ENCODE data around the gene TNFRSF8.
"Not testable (repeated sequence)": the region's sequence is repeated elsewhere in the genome, so short reads cannot be mapped to it uniquely, and the experiment has no call there.

TNFRSF8 gene

DNA sequence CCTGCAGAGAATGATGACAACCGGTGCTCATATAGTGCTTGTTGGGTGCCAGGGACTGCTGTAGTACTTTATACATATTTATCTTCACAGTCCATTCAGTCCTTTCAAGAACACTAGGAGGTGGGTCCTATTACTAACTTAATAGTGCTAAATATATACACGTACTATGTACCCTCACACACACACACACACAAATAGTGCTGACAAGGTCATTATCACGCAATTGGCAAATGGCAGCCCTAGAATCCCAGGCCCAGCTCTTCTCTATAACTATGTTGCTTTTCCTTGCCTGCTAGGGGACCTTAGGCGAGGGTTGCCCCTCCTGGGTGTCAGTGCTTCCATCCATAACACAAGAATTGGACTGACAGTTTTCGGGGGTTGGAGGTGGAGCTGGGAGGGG is 33.5 kb downstream of the TNFRSF8 start:
- H3K4me3 ChIP-seq (ENCODE audit: control insufficient read depth, low read depth, low read length) = no peak overlapping the region
- TF ChIP-seq, protein P1, sequence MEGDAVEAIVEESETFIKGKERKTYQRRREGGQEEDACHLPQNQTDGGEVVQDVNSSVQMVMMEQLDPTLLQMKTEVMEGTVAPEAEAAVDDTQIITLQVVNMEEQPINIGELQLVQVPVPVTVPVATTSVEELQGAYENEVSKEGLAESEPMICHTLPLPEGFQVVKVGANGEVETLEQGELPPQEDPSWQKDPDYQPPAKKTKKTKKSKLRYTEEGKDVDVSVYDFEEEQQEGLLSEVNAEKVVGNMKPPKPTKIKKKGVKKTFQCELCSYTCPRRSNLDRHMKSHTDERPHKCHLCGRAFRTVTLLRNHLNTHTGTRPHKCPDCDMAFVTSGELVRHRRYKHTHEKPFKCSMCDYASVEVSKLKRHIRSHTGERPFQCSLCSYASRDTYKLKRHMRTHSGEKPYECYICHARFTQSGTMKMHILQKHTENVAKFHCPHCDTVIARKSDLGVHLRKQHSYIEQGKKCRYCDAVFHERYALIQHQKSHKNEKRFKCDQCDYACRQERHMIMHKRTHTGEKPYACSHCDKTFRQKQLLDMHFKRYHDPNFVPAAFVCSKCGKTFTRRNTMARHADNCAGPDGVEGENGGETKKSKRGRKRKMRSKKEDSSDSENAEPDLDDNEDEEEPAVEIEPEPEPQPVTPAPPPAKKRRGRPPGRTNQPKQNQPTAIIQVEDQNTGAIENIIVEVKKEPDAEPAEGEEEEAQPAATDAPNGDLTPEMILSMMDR (conservative IDR thresholded peaks at IDR 0.05; ENCODE audit: control insufficient read depth, insufficient read depth, low read depth, low read length) = no peak
- no peak for DNase-seq (ENCODE audit: low read depth)

DNA sequence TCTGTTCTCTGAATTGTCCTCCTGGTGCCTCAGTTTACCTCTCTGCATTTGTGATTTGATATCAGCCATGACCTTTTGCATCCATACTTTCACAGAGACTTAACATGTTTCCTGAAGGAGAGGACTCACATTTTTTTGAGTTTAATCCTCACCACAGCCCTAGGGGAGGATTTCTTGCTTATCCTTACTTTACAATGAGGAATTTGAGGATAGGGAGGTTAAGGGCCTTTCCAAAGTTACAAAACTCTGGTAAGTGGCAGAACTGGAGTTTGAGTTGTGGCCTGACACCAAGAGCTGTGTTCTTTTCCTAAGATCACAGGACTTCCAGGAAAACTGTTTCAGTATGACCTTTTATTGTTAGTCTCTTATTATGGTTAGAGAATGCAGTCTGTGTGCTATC is 34.2 kb downstream of the TNFRSF8 start:
- no peak overlapping the region for H3K4me3 ChIP-seq (ENCODE audit: control insufficient read depth, low read depth, low read length)
- TF ChIP-seq, protein P1 (conservative IDR thresholded peaks at IDR 0.05; ENCODE audit: control insufficient read depth, insufficient read depth, low read depth, low read length) = no peak
- no peak for DNase-seq (ENCODE audit: low read depth)

DNA sequence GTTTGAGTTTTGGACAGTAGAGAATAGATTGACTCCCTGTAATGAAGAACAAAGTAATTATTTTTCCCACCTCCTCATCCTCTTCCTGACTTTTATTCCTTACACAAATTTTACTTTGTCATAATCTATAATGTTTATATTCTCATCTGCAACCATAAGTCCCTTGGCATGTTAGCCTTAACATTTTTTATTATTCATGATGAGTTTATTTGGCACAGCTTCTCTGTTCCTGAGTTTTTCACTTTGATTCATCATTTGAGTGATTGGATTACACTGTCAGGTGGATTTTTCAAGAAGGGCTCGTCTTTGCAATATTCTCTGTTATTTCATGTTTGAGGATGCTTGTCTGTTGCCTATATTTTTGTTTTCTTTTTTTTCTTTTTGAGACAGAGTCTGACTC is 35.7 kb downstream of the TNFRSF8 start:
- TF ChIP-seq, protein P1 (conservative IDR thresholded peaks at IDR 0.05; ENCODE audit: control insufficient read depth, insufficient read depth, low read depth, low read length) = no peak

DNA sequence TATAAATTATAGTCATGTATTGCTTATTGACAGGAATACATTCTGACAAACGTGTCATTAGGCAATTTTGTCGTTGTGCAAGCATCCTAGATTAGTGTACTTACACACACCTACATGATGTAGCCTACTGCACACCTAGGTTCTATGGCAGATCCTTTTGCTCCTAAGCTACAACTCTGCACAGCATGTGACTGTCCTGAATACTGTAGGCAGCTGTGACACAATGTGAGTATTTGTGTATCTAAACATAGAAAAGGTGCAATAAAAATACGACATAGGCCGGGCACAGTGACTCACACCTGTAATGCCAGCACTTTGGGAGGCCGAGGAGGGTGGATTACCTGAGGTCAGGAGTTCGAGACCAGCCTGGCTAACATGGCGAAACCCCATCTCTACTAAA is 36.5 kb downstream of the TNFRSF8 start:
- TF ChIP-seq, protein P1 (conservative IDR thresholded peaks at IDR 0.05; ENCODE audit: control insufficient read depth, insufficient read depth, low read depth, low read length) = no peak
- no peak overlapping the region for H3K4me3 ChIP-seq (ENCODE audit: control insufficient read depth, low read depth, low read length)

More for the DNA sequence above, 35.7 kb downstream of the TNFRSF8 start:
- no peak overlapping the region for H3K4me3 ChIP-seq (ENCODE audit: control insufficient read depth, low read depth, low read length)
- no peak for DNase-seq (ENCODE audit: low read depth)

DNA sequence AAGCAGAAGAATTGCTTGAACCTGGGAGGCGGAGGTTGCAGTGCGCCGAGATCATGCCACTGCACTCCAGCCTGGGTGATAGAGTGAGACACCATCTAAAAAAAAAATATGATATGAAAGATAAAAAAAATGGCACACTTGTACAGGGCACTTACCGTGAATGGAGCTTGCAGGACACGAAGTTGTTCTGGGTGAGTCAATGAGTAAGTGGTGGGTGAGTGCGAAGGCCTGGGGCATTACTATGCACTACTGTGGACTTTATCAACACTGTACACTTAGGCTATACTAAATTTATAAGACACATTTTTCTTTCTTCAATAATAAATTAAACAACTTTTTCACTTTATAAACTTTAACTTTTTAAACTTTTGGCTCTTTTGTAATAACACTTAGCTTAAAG is 37.0 kb downstream of the TNFRSF8 start:
- DNase-seq (ENCODE audit: low read depth) = no peak
- TF ChIP-seq, protein P1 (conservative IDR thresholded peaks at IDR 0.05; ENCODE audit: control insufficient read depth, insufficient read depth, low read depth, low read length) = no peak
- no peak overlapping the region for H3K4me3 ChIP-seq (ENCODE audit: control insufficient read depth, low read depth, low read length)

More for the DNA sequence above, 36.5 kb downstream of the TNFRSF8 start:
- no peak for DNase-seq (ENCODE audit: low read depth)

DNA sequence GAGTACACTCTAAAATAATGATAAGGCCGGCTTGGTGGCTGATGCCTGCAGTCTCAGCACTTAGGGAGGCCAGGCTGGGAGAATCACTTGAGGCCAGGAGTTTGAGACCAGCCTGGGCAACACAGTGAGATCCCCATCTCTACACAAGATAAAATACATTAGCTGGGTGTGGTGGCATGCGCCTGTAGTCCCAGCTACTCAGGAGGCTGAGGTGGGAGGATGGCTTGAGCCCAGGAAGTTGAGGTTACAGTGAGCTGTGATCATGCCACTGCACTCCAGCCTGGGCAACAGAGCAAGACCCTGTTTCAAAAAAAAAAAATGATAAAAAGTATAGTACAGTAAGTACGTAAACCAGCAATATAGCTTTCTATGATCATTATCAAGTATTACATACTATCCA is 38.0 kb downstream of the TNFRSF8 start:
- not testable (repeated sequence) for H3K4me3 ChIP-seq (ENCODE audit: control insufficient read depth, low read depth, low read length); DNase-seq (ENCODE audit: low read depth)

DNA sequence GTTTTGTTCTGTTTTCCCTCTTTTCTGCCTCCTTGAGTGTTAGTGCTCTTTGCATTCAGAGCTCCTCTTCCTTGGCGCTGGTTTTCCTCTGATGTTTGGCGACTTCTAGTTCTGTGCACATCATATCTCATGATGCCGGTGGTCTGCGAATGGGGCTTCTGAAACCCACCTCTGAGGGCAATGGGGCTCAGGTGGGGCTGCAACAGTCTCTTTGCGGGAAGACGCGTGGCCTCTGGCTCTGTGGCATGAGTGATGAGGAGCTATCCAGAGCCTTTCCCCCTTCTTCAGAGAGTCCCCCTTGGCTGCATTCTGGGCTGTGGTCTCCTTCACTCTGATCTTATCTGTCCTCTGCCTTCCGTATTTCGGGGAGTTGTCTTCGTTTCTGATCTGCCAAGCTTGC is 39.0 kb downstream of the TNFRSF8 start:
- TF ChIP-seq, protein P1 (conservative IDR thresholded peaks at IDR 0.05; ENCODE audit: control insufficient read depth, insufficient read depth, low read depth, low read length) = no peak
- no peak for DNase-seq (ENCODE audit: low read depth)
- no peak overlapping the region for H3K4me3 ChIP-seq (ENCODE audit: control insufficient read depth, low read depth, low read length)
